ENCODE results near the gene TTC39B. TPM values are rescaled to one million over a fixed set of nuclear protein-coding genes. Genes with fewer than 3 reads are reported as not detected.

TTC39B gene
- total RNA-seq, 2 experiments from 2014 or later, result 25.5 to 27.0 TPM

GRCh38 chr9:15142878-15143534 lies 164.0 kb downstream of the TTC39B start:
- ChIA-PET CTCF (interaction anchor here (0.7 to 0.9 kb wide), 2 partner anchors 20 to 41 kb away, joined by 3 to 6 read pairs; no protein-coding TSS in a partner anchor), POLR2A (no interaction called here)
- Mint-ChIP-seq H3K27ac (no peak overlapping the region), H3K9me3 (no peaks in the 10 kb centered on the region), H3K4me1 (peaks cover 12% of the 10 kb centered on the region), H3K27me3 (peaks cover 4% of the 10 kb centered on the region), H3K4me3 (no peak overlapping the region), H3K36me3 (ENCODE audit: low read depth) (no peaks in the 10 kb centered on the region)
- peak; percentile 38 for DNase-seq

GRCh38 chr9:15140051-15140450 lies 167.0 kb downstream of the TTC39B start:
- Mint-ChIP-seq H3K36me3 (ENCODE audit: low read depth) (no peaks in the 10 kb centered on the region), H3K4me3 (no peak overlapping the region), H3K27me3 (peaks cover 4% of the 10 kb centered on the region), H3K9me3 (no peaks in the 10 kb centered on the region), H3K27ac (no peak overlapping the region), H3K4me1 (peaks cover 18% of the 10 kb centered on the region)
- no peak for DNase-seq
- POLR2A ChIA-PET, result no interaction called here
- CTCF ChIA-PET, result no interaction called here

GRCh38 chr9:15139469-15139868 lies 167.5 kb downstream of the TTC39B start:
- no peak overlapping the region for H3K27ac Mint-ChIP-seq
- CTCF ChIA-PET, result interaction anchor here (0.7 kb wide), 1 partner anchor 110 kb away, joined by 5 read pairs; no protein-coding TSS in a partner anchor
- H3K9me3 Mint-ChIP-seq, result no peaks in the 10 kb centered on the region
- DNase-seq, result no peak
- no peak overlapping the region for H3K4me3 Mint-ChIP-seq
- H3K4me1 Mint-ChIP-seq, result peaks cover 20% of the 10 kb centered on the region
- no peaks in the 10 kb centered on the region for H3K36me3 Mint-ChIP-seq (ENCODE audit: low read depth)
- POLR2A ChIA-PET, result no interaction called here
- peaks cover 2% of the 10 kb centered on the region for H3K27me3 Mint-ChIP-seq

GRCh38 chr9:15138357-15138686 lies 168.7 kb downstream of the TTC39B start:
- no peaks in the 10 kb centered on the region for H3K27me3 Mint-ChIP-seq
- H3K27ac Mint-ChIP-seq, result no peak overlapping the region
- peaks cover 20% of the 10 kb centered on the region for H3K4me1 Mint-ChIP-seq
- no peaks in the 10 kb centered on the region for H3K36me3 Mint-ChIP-seq (ENCODE audit: low read depth)
- no peak overlapping the region for H3K4me3 Mint-ChIP-seq
- DNase-seq, result no peak
- POLR2A ChIA-PET, result no interaction called here
- CTCF ChIA-PET, result no interaction called here
- H3K9me3 Mint-ChIP-seq, result no peaks in the 10 kb centered on the region

GRCh38 chr9:15137658-15138356 lies 169.2 kb downstream of the TTC39B start:
- Mint-ChIP-seq H3K9me3 (no peaks in the 10 kb centered on the region), H3K4me1 (peaks cover 16% of the 10 kb centered on the region), H3K4me3 (no peak overlapping the region), H3K27me3 (no peaks in the 10 kb centered on the region), H3K36me3 (ENCODE audit: low read depth) (no peaks in the 10 kb centered on the region), H3K27ac (no peak overlapping the region)
- DNase-seq, result no peak
- ChIA-PET CTCF (no interaction called here), POLR2A (interaction anchor here (0.6 kb wide), 1 partner anchor 1487 kb away, joined by 3 read pairs; no protein-coding TSS in a partner anchor)

GRCh38 chr9:15137089-15137488 lies 169.9 kb downstream of the TTC39B start:
- Mint-ChIP-seq H3K9me3 (no peaks in the 10 kb centered on the region), H3K36me3 (ENCODE audit: low read depth) (no peaks in the 10 kb centered on the region), H3K4me1 (peaks cover 9% of the 10 kb centered on the region), H3K27me3 (no peaks in the 10 kb centered on the region), H3K4me3 (no peak overlapping the region), H3K27ac (no peak overlapping the region)
- DNase-seq, result no peak
- ChIA-PET POLR2A (interaction anchor here (0.6 kb wide), 1 partner anchor 1488 kb away, joined by 3 read pairs; no protein-coding TSS in a partner anchor), CTCF (no interaction called here)

- no peak for DNase-seq
- Mint-ChIP-seq H3K4me3 (no peak overlapping the region), H3K27me3 (no peaks in the 10 kb centered on the region), H3K4me1 (peaks cover 8% of the 10 kb centered on the region), H3K36me3 (ENCODE audit: low read depth) (no peaks in the 10 kb centered on the region), H3K9me3 (no peaks in the 10 kb centered on the region), H3K27ac (no peak overlapping the region)
- ChIA-PET POLR2A (no interaction called here), CTCF (interaction anchor here (0.6 kb wide), 1 partner anchor 749 kb away, joined by 3 read pairs; no protein-coding TSS in a partner anchor)
Observed at GRCh38 chr9:15136646-15137045, 170.4 kb downstream of the TTC39B start.

- ChIA-PET CTCF (interaction anchor here (0.6 to 1.7 kb wide), 7 partner anchors 10 to 86 kb away, joined by 3 to 12 read pairs (median 3); no protein-coding TSS in a partner anchor), POLR2A (no interaction called here)
- Mint-ChIP-seq H3K4me1 (peaks cover 8% of the 10 kb centered on the region), H3K36me3 (ENCODE audit: low read depth) (no peaks in the 10 kb centered on the region), H3K27ac (no peak overlapping the region), H3K9me3 (no peaks in the 10 kb centered on the region), H3K4me3 (no peak overlapping the region), H3K27me3 (no peaks in the 10 kb centered on the region)
- DNase-seq, result peak; percentile 57
Observed at GRCh38 chr9:15135164-15135792, 171.7 kb downstream of the TTC39B start.

- Mint-ChIP-seq H3K9me3 (no peaks in the 10 kb centered on the region), H3K4me3 (no peak overlapping the region), H3K27me3 (no peaks in the 10 kb centered on the region), H3K36me3 (ENCODE audit: low read depth) (no peaks in the 10 kb centered on the region), H3K4me1 (peaks cover 8% of the 10 kb centered on the region), H3K27ac (no peak overlapping the region)
- CTCF ChIA-PET, result no interaction called here
- POLR2A ChIA-PET, result no interaction called here
- no peak for DNase-seq
Observed at GRCh38 chr9:15133488-15133887, 173.5 kb downstream of the TTC39B start.

GRCh38 chr9:15132091-15132490 lies 174.9 kb downstream of the TTC39B start:
- peaks cover 8% of the 10 kb centered on the region for H3K4me1 Mint-ChIP-seq
- peaks cover 9% of the 10 kb centered on the region for H3K27me3 Mint-ChIP-seq
- no peak overlapping the region for H3K27ac Mint-ChIP-seq
- ChIA-PET CTCF (no interaction called here), POLR2A (no interaction called here)
- DNase-seq, result no peak
- H3K9me3 Mint-ChIP-seq, result no peaks in the 10 kb centered on the region
- H3K4me3 Mint-ChIP-seq, result no peak overlapping the region
- H3K36me3 Mint-ChIP-seq (ENCODE audit: low read depth), result no peaks in the 10 kb centered on the region

GRCh38 chr9:15131094-15131493 lies 175.9 kb downstream of the TTC39B start:
- POLR2A ChIA-PET, result no interaction called here
- H3K27ac Mint-ChIP-seq, result no peak overlapping the region
- peaks cover 6% of the 10 kb centered on the region for H3K4me1 Mint-ChIP-seq
- no peak overlapping the region for H3K4me3 Mint-ChIP-seq
- H3K9me3 Mint-ChIP-seq, result no peaks in the 10 kb centered on the region
- CTCF ChIA-PET, result no interaction called here
- H3K27me3 Mint-ChIP-seq, result peaks cover 15% of the 10 kb centered on the region
- H3K36me3 Mint-ChIP-seq (ENCODE audit: low read depth), result no peaks in the 10 kb centered on the region
- no peak for DNase-seq

GRCh38 chr9:15127831-15128230 lies 179.2 kb downstream of the TTC39B start:
- H3K27me3 Mint-ChIP-seq, result peaks cover 18% of the 10 kb centered on the region
- no peaks in the 10 kb centered on the region for H3K4me1 Mint-ChIP-seq
- ChIA-PET CTCF (interaction anchor here (1.1 kb wide), 1 partner anchor 61 kb away, joined by 3 read pairs; no protein-coding TSS in a partner anchor), POLR2A (no interaction called here)
- H3K4me3 Mint-ChIP-seq, result no peak overlapping the region
- H3K36me3 Mint-ChIP-seq (ENCODE audit: low read depth), result no peaks in the 10 kb centered on the region
- H3K9me3 Mint-ChIP-seq, result no peaks in the 10 kb centered on the region
- no peak for DNase-seq
- no peak overlapping the region for H3K27ac Mint-ChIP-seq

- DNase-seq, result no peak
- Mint-ChIP-seq H3K27ac (no peak overlapping the region), H3K36me3 (ENCODE audit: low read depth) (no peaks in the 10 kb centered on the region), H3K4me3 (no peak overlapping the region), H3K9me3 (no peaks in the 10 kb centered on the region), H3K4me1 (peaks cover 12% of the 10 kb centered on the region), H3K27me3 (peaks cover 8% of the 10 kb centered on the region)
- ChIA-PET POLR2A (no interaction called here), CTCF (interaction anchor here (0.6 to 0.7 kb wide), 2 partner anchors 8 to 115 kb away, joined by 3 to 4 read pairs; no protein-coding TSS in a partner anchor)
Observed at GRCh38 chr9:15121630-15122029, 185.4 kb downstream of the TTC39B start.
